ENCODE measurements around the gene ERC1.

ERC1 gene

DNA sequence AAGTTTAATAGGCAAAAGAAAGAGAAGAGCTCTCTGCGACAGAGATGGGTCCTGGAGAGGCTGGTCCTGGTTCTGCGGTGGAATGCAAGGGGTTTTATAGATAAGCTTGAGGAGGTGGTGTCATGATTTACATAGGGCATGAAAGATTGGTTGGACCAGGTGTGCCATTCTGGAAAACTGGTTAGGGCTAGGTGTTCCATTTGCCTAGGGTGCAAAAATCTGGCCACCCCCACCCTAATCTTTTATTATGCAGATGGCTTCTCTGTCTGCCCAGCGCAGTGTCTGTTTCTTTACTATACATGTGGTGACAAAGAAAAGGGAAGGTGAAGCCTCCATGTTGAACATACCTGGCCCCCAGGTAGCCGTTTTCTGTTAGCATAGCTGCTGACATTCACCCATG is 65.4 kb downstream of the ERC1 start:
- DNase-seq (ENCODE audit: low spot score) (no peak), ATAC-seq (ENCODE audit: low read depth) (no peak)
- H3K4me1 ChIP-seq (ENCODE audit: insufficient read depth, poor library complexity, severe bottlenecking) = no peaks in the 10 kb centered on the region
- no peak overlapping the region for H3K27ac ChIP-seq (ENCODE audit: poor library complexity, severe bottlenecking)
- peaks cover 8% of the 10 kb centered on the region for H3K36me3 ChIP-seq (ENCODE audit: low read depth)
- H3K4me3 ChIP-seq (ENCODE audit: severe bottlenecking) = no peak overlapping the region
- TF ChIP-seq, protein P1, sequence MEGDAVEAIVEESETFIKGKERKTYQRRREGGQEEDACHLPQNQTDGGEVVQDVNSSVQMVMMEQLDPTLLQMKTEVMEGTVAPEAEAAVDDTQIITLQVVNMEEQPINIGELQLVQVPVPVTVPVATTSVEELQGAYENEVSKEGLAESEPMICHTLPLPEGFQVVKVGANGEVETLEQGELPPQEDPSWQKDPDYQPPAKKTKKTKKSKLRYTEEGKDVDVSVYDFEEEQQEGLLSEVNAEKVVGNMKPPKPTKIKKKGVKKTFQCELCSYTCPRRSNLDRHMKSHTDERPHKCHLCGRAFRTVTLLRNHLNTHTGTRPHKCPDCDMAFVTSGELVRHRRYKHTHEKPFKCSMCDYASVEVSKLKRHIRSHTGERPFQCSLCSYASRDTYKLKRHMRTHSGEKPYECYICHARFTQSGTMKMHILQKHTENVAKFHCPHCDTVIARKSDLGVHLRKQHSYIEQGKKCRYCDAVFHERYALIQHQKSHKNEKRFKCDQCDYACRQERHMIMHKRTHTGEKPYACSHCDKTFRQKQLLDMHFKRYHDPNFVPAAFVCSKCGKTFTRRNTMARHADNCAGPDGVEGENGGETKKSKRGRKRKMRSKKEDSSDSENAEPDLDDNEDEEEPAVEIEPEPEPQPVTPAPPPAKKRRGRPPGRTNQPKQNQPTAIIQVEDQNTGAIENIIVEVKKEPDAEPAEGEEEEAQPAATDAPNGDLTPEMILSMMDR (IDR thresholded peaks at IDR 0.05; ENCODE audit: poor library complexity, severe bottlenecking) = no peak
- H3K9me3 ChIP-seq (ENCODE audit: severe bottlenecking) = peaks cover 16% of the 10 kb centered on the region
- no peaks in the 10 kb centered on the region for H3K27me3 ChIP-seq (ENCODE audit: insufficient read depth, poor library complexity, severe bottlenecking)

DNA sequence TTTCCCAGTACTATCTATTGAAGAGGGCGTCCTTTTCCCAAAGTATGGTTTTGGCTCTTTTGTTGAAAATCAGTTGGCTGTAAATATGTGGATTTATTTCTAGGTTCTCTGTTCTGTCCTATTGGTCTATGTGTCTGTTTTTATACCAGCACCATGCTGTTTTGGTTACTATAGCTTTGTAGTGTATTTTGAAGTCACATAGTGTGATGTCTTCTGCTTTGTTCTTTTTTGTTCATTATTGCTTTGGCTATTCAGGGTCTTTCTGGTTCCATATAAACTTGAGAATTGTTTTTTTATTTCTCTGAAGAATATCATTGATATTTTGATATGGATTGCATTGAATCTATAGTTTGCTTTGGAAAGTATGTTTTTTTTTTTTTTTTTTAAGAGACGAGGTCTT is 67.4 kb downstream of the ERC1 start:
- no peaks in the 10 kb centered on the region for H3K4me1 ChIP-seq (ENCODE audit: insufficient read depth, poor library complexity, severe bottlenecking)
- DNase-seq (ENCODE audit: low spot score) = no peak
- no peak overlapping the region for H3K27ac ChIP-seq (ENCODE audit: poor library complexity, severe bottlenecking)
- no peaks in the 10 kb centered on the region for H3K27me3 ChIP-seq (ENCODE audit: insufficient read depth, poor library complexity, severe bottlenecking)
- TF ChIP-seq, protein P1 (IDR thresholded peaks at IDR 0.05; ENCODE audit: poor library complexity, severe bottlenecking) = no peak
- no peak for ATAC-seq (ENCODE audit: low read depth)
- H3K9me3 ChIP-seq (ENCODE audit: severe bottlenecking) = peaks cover 24% of the 10 kb centered on the region
- peaks cover 8% of the 10 kb centered on the region for H3K36me3 ChIP-seq (ENCODE audit: low read depth)
- no peak overlapping the region for H3K4me3 ChIP-seq (ENCODE audit: severe bottlenecking)

DNA sequence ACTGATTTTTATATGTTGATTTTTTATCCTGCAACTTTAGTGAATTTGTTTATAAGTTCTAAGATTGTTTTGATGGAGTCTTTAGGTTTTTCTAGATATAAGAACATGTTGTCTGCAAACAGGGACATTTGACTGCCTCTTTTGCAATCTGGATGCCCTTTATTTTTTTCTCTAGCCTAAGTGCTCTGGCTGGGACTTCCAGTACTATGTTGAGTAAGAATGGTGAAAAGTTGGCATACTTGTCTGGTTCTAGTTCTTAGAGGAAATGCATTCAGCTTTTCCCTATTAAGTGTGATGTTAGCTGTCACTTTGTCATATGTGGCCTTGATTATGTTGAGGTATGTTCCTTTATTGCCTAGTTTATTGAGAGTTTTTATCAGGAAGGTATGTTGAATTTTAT is 68.1 kb downstream of the ERC1 start:
- TF ChIP-seq, protein P1 (IDR thresholded peaks at IDR 0.05; ENCODE audit: poor library complexity, severe bottlenecking) = no peak
- no peaks in the 10 kb centered on the region for H3K27me3 ChIP-seq (ENCODE audit: insufficient read depth, poor library complexity, severe bottlenecking)
- H3K36me3 ChIP-seq (ENCODE audit: low read depth) = peaks cover 15% of the 10 kb centered on the region
- peaks cover 30% of the 10 kb centered on the region for H3K9me3 ChIP-seq (ENCODE audit: severe bottlenecking)
- peaks cover 3% of the 10 kb centered on the region for H3K4me1 ChIP-seq (ENCODE audit: insufficient read depth, poor library complexity, severe bottlenecking)
- H3K4me3 ChIP-seq (ENCODE audit: severe bottlenecking) = no peak overlapping the region
- ATAC-seq (ENCODE audit: low read depth) (no peak), DNase-seq (ENCODE audit: low spot score) (no peak)
- no peak overlapping the region for H3K27ac ChIP-seq (ENCODE audit: poor library complexity, severe bottlenecking)

DNA sequence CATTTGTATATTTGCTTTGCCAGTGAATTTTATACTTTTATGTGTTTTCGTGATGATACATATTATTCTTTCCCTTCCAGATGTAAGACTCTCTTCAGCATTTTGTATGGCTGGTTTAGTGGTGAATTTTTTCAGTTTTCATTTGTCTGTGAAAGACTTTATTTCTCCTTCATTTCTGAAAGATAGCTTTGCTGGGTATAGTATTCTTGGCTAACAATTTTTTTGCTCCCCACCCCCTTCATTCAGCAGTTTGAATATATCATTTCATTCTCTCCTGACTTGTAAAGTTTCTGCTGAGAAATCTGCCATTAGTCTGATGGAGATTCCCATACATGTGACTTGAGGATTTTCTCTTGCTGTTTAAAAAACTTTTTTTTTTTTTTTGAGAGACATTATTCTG is 72.8 kb downstream of the ERC1 start:
- TF ChIP-seq, protein P1 (IDR thresholded peaks at IDR 0.05; ENCODE audit: poor library complexity, severe bottlenecking) = no peak
- H3K27me3 ChIP-seq (ENCODE audit: insufficient read depth, poor library complexity, severe bottlenecking) = no peaks in the 10 kb centered on the region
- H3K9me3 ChIP-seq (ENCODE audit: severe bottlenecking) = peaks cover 26% of the 10 kb centered on the region
- ATAC-seq (ENCODE audit: low read depth) = no peak
- peaks cover 3% of the 10 kb centered on the region for H3K4me1 ChIP-seq (ENCODE audit: insufficient read depth, poor library complexity, severe bottlenecking)
- H3K4me3 ChIP-seq (ENCODE audit: severe bottlenecking) = no peak overlapping the region
- peaks cover 8% of the 10 kb centered on the region for H3K36me3 ChIP-seq (ENCODE audit: low read depth)
- no peak for DNase-seq (ENCODE audit: low spot score)
- H3K27ac ChIP-seq (ENCODE audit: poor library complexity, severe bottlenecking) = no peak overlapping the region

DNA sequence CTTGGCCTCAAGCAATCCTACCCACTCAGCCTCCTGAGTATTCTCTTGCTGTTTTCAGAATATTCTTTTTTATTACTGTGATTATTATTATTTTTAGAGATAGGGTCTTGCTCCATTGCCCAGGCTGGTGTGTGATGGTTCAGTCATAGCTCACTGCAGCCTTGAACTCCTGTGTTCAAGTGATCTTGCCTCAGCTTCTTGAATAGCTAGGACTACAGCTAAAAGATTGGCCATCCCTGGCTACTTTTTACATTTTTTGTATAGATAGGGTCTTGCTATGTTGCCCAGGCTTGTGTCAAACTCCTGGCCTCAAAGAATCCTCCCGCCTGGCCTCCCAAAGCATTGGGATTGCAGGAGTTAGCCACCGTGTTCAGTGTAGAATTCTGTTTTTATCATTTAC is 73.3 kb downstream of the ERC1 start:
- peaks cover 8% of the 10 kb centered on the region; the same call in 1 of the 2 replicates for H3K36me3 ChIP-seq (ENCODE audit: low read depth)

More for the DNA sequence above, 73.3 kb downstream of the ERC1 start:
- ATAC-seq (ENCODE audit: low read depth) (no peak), DNase-seq (ENCODE audit: low spot score) (no peak)
- TF ChIP-seq, protein P1 (IDR thresholded peaks at IDR 0.05; ENCODE audit: poor library complexity, severe bottlenecking) = no peak
- H3K27me3 ChIP-seq (ENCODE audit: insufficient read depth, poor library complexity, severe bottlenecking) = no peaks in the 10 kb centered on the region
- H3K4me3 ChIP-seq (ENCODE audit: severe bottlenecking) = no peak overlapping the region
- H3K27ac ChIP-seq (ENCODE audit: poor library complexity, severe bottlenecking) = no peak overlapping the region
- H3K4me1 ChIP-seq (ENCODE audit: insufficient read depth, poor library complexity, severe bottlenecking) = peaks cover 3% of the 10 kb centered on the region
- H3K9me3 ChIP-seq (ENCODE audit: severe bottlenecking) = peaks cover 23% of the 10 kb centered on the region

Measured in RWPE2 (cell line).